ENCODE results near the gene AFAP1.

Gene AFAP1

DNA sequence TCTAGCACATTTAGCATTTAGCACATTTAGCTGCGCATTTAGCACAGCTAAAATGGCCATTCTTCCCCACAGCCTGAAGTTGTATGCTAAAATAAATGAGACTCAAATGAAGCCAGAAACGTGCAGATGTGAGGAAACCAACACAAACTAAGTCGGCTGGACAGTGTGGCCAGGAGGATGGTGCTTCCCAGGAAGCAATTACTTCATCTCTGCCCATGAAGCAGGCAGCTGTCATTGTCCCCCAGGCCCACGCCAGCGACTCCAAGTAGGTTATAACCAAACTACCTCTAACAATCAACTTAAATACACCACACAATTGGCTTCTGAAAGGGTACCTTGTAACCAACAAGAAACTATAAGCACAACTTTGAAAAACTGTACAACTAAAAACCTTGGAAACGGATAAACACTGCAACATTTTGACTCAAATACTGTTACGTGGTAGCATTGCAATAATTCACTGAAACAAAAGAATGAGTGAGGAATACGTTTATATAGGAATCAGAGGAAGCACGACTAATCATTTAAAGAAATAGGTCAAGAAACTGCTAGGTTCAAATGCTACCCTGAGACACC lies 39.2 kb downstream of the AFAP1 start:
- no peak for DNase-seq (ENCODE audit: low spot score)
- ChIA-PET POLR2A (ENCODE audit: low non-redundant PET) (no interaction called here), CTCF (no interaction called here)
- H3K27ac ChIP-seq, result no peak overlapping the region
- TF ChIP-seq, protein P1, sequence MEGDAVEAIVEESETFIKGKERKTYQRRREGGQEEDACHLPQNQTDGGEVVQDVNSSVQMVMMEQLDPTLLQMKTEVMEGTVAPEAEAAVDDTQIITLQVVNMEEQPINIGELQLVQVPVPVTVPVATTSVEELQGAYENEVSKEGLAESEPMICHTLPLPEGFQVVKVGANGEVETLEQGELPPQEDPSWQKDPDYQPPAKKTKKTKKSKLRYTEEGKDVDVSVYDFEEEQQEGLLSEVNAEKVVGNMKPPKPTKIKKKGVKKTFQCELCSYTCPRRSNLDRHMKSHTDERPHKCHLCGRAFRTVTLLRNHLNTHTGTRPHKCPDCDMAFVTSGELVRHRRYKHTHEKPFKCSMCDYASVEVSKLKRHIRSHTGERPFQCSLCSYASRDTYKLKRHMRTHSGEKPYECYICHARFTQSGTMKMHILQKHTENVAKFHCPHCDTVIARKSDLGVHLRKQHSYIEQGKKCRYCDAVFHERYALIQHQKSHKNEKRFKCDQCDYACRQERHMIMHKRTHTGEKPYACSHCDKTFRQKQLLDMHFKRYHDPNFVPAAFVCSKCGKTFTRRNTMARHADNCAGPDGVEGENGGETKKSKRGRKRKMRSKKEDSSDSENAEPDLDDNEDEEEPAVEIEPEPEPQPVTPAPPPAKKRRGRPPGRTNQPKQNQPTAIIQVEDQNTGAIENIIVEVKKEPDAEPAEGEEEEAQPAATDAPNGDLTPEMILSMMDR (conservative IDR thresholded peaks at IDR 0.05; ENCODE audit: low read depth), result no peak

GRCh38 chr4:7899184-7899869 lies 40.3 kb downstream of the AFAP1 start:
- CTCF ChIA-PET, result no interaction called here
- POLR2A ChIA-PET (ENCODE audit: low non-redundant PET), result no interaction called here

GRCh38 chr4:7898385-7898784 lies 41.3 kb downstream of the AFAP1 start:
- H3K27ac ChIP-seq, result no peak overlapping the region
- TF ChIP-seq, protein P1 (conservative IDR thresholded peaks at IDR 0.05; ENCODE audit: low read depth), result no peak
- POLR2A ChIA-PET (ENCODE audit: low non-redundant PET), result no interaction called here
- CTCF ChIA-PET, result no interaction called here
- no peak for DNase-seq (ENCODE audit: low spot score)

More at GRCh38 chr4:7899184-7899869, 40.3 kb downstream of the AFAP1 start:
- H3K27ac ChIP-seq, result no peak overlapping the region
- TF ChIP-seq, protein P1 (conservative IDR thresholded peaks at IDR 0.05; ENCODE audit: low read depth), result no peak
- DNase-seq (ENCODE audit: low spot score), result no peak

DNA sequence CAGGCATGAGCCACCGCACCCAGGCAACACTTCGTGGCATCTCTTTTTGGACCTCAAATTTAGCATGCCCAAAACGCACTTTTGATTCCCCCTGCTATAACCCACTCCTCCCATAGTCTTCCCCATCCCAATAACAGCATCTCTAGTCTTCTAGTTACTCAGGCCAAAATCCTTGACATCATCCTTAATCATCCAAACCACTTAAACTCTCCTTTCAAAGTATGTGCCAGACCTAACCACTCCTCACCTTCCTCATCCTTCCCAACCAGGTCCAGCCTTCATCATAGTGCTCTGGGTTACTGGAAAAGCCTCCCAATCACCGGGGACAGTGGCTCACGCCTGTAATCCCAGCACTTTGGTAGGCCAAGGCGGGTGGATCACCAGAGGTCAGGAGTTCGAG lies 41.9 kb downstream of the AFAP1 start:
- ChIA-PET CTCF (no interaction called here), POLR2A (ENCODE audit: low non-redundant PET) (no interaction called here)
- no peak for DNase-seq (ENCODE audit: low spot score)
- no peak overlapping the region for H3K27ac ChIP-seq
- TF ChIP-seq, protein P1 (conservative IDR thresholded peaks at IDR 0.05; ENCODE audit: low read depth), result no peak

- peak overlapping the region; percentile 88 for H3K27ac ChIP-seq
- ChIA-PET POLR2A (ENCODE audit: low non-redundant PET) (no interaction called here), CTCF (no interaction called here)
- TF ChIP-seq, protein P1 (conservative IDR thresholded peaks at IDR 0.05; ENCODE audit: low read depth), result no peak
- DNase-seq (ENCODE audit: low spot score), result no peak
These were observed 44.9 kb downstream of the AFAP1 start for GRCh38 chr4:7894677-7895181.

GRCh38 chr4:7894098-7894676 lies 45.5 kb downstream of the AFAP1 start:
- ChIA-PET POLR2A (ENCODE audit: low non-redundant PET) (no interaction called here), CTCF (no interaction called here)
- peak overlapping the region; percentile 88 for H3K27ac ChIP-seq
- DNase-seq (ENCODE audit: low spot score), result peak; percentile 73
- TF ChIP-seq, protein P1 (conservative IDR thresholded peaks at IDR 0.05; ENCODE audit: low read depth), result no peak

All from RWPE1 (cell line).